DOHH2 (cell line): Measurements from ENCODE around the gene PNLIPRP3.

Experiments used
- CTCF ChIP-seq: fragments of 200-600 bp; sonication (generic); IDR thresholded peaks from one replicate; pipeline ENCODE4 v1.5.1; 2014; ENCODE audit warnings: antibody characterized with exemption, mild to moderate bottlenecking, low read depth, low read length; ENCODE audit not compliant: poor library complexity, severe bottlenecking
- EZH2phosphoT487 ChIP-seq: fragments of 200-600 bp; sonication (generic); IDR thresholded peaks from 2 replicates; pipeline ENCODE4 v1.6.1; 2017; ENCODE audit warnings: borderline replicate concordance, mild to moderate bottlenecking, antibody characterized with exemption, low read length, moderate library complexity, mixed read lengths

DNA sequence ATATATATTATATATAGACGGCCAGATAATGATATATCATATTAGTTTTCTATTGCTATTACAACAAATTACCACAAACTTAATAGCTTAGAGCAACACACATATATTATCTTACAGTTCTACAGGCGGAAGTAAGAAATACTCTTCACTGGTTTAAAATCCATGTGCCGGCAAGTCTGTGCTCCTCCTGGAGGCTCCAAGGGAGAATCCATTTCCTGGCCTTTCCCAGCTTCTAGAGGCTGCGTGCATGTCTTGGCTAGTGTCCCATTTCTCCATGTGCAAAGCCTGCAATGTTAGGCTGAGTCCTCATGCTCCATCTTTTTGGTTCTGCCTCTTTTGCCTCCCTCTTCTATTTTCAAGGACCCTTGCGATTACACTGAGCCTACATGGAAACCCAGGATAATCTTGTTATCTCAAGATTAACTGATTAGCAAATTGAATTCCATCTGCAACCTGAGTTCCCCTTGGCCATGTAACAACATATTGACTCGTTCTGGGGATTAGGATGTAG lies 23.9 kb upstream of the PNLIPRP3 start:
- TF ChIP-seq CTCF, result no peak
- TF ChIP-seq EZH2phosphoT487, result no peak
